Smooth muscle cell of the umbilical artery (primary cell): ENCODE results near the gene MIS12. TPM values are rescaled to one million over a fixed set of nuclear protein-coding genes. Genes with fewer than 3 reads are reported as not detected.

Experiments
- total RNA-seq: library from RNA; depleted of rRNA; stranded (reverse); fragments of >200 nt; gene quantifications from 2 replicates; pipeline ENCODE4 v1.2.3, GENCODE V29; 2014

MIS12 gene
- total RNA-seq, result 13.1 and 14.5 TPM in 2 replicates

GRCh38 chr17:5486206-5487124 lies at the start of gene MIS12:
Gene MIS12, plus strand, starts transcription at chr17:5486566. Its CDS starts 2,297 bp downstream, at chr17:5488863.

GRCh38 chr17:5438716-5439445 lies 47.5 kb upstream of the MIS12 start, which contains the start of gene C1QBP:
Gene C1QBP, minus strand, starts transcription at chr17:5439155. Its CDS starts 82 bp downstream, at chr17:5439073.

GRCh38 chr17:5485270-5486205 lies 828 bp upstream of the MIS12 start, which contains the start of gene DERL2:
Gene DERL2, minus strand, starts transcription at chr17:5486178. Its CDS starts 17 bp downstream, at chr17:5486161.

Other genes starting within 250 kb of the MIS12 start
- gene RABEP1, start 204.3 kb upstream of the MIS12 start, total RNA-seq, result 55.2 and 70.9 TPM in 2 replicates
- gene NUP88, start 66.9 kb upstream of the MIS12 start, total RNA-seq, result 57.3 and 95.8 TPM in 2 replicates
- gene RPAIN, start 66.4 kb upstream of the MIS12 start, total RNA-seq, result 36.9 and 60.0 TPM in 2 replicates
- 144 and 189 TPM in 2 replicates for gene C1QBP, start 47.4 kb upstream of the MIS12 start, total RNA-seq
- 7.4 and 18.8 TPM in 2 replicates for gene DHX33, start 17.6 kb upstream of the MIS12 start, total RNA-seq
- 35.6 and 38.0 TPM in 2 replicates for gene DERL2, start 388 bp upstream of the MIS12 start, total RNA-seq
- 41.2 and 41.6 TPM in 2 replicates for gene NLRP1, start 97.9 kb downstream of the MIS12 start, total RNA-seq